ENCODE measurements around the gene RADIL.

RADIL gene

DNA sequence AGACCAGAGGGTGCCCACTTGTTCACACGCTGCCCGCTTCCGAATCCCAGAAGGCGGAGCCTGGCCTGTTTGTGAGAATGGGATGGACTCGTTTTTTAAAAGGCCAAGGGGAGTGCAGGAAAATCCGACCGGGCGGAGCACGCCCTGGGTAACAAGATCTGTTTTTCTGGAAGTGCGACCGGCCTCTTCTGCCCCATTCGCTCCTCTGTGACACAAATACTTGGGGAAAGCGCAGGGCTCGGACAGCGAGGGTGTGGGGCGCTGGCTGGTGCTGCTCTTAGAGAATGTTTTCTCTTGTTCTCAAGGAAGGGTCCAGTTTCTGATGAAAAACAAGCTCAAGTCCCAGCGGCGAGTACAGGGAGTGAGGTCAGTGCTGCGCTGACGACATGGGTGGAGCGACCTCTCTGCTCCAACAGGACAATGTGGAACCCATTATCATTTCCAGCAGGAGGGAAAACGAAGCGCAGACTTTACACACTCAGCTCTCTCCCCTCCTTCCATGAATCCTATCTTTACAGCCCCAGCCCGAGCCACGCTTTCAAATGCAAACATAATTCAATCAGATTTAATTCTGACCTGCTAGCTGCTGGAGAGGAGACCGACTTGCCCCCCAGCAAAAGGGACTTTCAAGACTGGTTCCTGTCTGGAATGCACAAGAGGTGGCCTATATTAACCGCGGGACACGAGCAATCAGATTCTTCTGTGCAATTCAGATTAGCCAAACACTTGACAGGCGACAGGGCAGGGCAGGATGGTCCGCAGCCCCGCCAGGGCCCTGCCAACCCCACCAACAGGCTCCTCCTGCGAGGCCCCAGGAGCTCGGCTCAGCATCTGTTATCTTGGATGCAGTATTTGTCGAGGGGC lies 1.1 kb downstream of the RADIL start:
- no peak for DNase-seq (ENCODE audit: low read depth)

DNA sequence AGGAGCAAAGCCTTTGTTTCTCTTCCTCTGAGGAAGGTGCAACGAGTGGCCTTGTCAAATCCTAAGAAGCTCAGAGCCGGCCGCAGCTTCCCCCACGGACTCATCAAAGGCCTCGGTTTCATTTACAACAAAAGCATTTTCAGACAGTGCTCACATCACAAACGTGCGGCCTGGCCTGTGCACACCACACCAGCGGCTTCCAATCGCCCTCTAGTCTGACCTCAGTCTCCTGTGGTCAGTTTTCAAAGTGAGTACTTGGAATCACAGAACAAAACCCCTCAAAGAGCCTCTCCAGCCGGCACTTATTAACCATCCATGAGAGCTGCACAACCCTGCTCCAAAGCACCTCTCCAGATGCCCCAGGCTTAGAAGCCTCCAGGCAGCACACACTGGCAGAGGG lies 3.3 kb downstream of the RADIL start:
- no peak for DNase-seq (ENCODE audit: low read depth)

DNA sequence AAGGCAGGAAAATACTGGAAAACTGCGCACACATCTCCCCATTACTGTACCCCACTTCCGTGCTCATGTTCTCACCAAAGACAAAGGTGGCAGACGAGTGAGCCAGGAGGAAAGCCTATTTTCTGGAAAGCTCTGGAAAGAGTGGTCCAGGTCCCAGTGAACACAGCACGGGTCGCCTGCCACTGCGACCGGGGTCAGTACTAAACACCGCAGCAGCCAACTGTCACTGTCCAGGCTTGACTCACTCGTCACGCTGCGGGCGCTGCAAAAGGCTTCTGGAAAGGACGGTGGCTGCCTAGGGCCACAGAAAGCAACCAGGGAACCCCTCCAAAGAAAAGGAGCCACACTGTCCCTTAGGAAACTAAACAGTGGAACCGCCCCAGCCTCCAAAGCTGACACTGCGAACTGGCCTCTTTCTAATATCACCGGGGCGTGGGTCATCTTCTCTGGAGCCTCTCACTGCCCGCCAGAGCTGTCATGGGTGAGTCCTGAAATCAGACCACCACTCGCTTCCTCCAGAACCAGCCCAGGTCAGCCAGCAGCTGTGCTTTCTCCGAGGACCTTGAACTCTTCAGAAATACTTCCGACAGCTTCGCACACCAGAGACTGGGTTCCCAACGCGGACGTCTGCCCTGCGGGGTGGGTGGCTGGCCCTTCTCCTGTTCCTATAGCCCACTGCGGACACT lies 4.0 kb downstream of the RADIL start:
- no peak for DNase-seq (ENCODE audit: low read depth)

DNA sequence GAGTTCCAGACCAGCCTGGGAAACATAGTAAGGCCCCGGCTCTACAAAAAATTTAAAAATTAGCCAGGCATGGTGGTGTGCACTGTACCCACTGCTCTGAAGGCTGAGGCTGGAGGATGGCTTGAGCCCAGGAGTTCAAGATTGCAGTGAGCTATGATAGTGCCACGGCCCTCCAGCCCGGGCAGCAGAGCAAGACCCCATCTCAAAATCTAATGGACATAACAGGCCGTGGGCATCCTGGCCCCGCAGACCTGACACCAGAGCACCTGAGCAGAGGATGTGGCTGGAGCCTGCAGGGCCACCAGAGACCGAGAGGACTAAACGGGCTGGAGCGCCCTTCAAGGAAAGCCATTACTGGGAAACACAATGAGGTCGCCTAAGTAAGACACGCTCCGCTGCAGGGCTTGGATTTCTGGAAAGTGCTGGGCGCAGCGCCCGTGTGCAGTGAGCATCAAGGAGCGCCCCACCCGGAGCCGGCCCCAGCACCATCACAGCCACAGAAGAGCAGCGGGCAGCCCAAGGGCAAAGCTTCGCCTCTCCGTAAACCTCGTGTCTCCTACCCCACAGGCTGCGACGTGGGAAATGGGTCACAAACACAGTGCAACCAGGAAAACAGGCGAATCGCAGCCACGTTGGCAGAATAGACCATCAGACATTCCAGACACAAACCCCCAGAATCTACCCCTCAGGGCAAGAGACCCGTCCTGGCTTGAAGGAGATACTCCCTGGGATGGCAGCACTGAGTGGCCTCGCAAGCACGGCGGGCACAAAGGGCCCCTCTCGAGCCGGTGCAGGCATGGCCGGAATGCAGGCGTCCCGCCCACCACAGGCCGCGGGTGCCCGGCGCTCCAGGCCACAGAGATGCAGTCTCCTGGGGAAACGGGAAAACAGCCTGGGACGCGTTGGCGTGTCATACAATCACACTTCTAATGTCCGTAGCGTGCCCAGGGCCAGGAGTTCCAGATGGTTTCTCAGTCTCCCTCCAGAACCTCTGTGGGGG lies 4.9 kb downstream of the RADIL start:
- DNase-seq (ENCODE audit: low read depth): no peak

DNA sequence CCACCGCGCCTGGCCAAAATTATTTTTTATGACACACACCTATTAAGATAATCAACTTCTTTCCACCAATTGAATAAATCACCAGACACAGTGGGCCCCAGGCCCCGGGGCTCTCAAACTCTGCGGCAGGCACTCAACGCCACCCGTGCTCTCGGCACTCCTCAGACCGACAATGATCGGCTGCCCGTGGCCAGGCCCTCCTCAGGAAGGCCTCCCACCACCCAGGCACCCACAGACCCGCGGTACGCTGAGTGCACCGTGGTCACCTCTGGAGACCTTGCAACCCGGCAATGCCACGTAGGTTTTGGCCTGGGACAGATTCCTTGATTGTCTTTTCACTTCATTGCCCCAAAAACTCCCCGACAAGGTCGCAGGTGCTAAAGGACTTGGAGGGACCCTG lies 6.9 kb downstream of the RADIL start:
- DNase-seq (ENCODE audit: low read depth): no peak

DNA sequence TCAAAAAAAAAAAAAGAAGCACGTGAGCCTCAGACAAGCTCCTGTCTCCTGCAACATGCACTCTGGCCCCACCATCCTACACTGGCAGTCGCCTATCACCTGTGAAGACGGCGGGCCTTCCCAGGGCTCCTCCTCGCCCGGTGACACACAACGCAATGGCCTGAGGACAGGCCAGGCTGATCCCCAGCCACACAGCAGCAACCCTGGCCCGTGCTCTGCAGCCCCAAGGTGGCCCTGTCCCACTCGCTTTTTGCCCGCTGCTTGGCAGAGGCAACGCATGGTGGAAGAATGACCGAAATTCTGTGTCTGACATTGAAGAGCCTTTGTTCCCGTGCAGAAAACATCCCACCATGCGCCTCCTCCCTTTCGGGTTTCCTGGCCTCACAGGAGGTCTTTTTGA lies 8.1 kb downstream of the RADIL start:
- DNase-seq (ENCODE audit: low read depth): no peak

DNA sequence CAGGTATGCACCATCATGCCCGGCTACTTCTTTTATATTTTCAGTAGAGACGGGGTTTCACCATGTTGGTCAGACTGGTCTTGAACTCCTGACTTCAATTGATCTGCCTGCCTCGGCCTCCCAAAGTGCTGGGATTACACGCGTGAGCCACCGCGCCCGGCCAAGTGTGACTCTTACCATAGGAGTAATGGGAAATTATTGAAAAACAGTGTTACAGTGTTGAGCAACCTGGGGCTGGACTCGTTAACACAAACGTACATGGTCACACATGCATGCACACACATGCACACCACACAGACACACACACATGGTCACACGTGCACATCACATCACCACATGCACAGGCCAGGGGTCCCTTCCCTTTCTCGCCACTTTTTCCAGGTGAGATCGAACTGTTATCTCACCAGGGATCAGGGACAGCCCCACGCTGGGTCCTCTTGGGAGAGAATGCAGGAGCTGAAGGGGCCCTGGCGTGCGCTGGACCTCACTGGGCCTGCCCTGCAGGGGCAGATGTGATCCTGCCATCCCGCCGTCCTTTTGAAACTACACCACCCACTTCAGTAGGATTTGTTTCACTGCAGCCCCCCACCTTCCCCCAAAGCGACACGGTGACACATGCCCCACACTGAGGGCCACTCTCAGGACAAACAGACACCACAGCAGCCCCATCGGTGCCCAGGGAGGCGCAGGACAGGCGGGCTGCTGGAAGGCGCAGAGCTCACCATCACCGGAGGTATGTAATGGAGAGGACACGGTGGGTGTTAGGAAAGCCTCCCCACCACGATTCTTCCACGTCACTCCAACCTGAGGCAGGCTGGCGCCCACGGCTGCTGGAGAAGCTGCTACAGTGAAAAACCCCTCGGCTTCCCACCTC lies 10.2 kb downstream of the RADIL start:
- DNase-seq (ENCODE audit: low read depth): no peak

DNA sequence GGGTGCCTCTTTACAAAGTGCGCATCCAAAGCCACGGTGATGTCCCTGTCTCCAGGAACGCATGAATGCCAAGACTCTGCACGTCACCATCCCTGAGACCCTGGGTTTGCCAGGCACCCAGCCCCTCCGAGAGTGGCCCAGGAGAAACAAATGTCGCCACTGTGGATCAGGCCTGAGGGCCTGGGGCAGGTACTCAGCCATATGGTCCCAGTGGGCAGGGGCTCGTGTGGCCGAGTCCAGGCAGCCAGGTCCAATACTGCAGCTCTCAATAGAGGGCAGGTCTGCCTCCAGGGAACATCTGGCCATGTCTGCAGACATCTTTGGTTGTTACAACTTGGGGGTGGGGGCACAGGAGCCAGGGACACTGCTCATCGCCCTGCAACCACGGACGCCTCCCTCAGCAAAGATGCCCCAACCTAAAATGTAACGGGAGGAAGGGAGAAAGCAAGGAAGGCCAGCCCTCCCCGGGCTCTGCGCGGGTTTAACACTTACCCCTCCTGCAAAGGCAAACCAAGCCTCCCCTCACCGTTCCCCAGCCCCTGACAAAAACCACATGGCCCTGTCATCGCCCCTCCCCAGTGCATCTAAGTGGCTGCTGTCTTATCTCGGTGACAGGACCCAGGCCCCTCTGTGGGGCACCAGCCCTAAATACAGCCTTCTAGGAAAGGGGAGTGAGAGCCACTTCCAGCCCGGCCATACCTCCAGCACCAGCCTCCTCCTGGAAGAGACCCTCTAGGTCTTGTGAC lies 11.4 kb downstream of the RADIL start:
- no peak for DNase-seq (ENCODE audit: low read depth)

DNA sequence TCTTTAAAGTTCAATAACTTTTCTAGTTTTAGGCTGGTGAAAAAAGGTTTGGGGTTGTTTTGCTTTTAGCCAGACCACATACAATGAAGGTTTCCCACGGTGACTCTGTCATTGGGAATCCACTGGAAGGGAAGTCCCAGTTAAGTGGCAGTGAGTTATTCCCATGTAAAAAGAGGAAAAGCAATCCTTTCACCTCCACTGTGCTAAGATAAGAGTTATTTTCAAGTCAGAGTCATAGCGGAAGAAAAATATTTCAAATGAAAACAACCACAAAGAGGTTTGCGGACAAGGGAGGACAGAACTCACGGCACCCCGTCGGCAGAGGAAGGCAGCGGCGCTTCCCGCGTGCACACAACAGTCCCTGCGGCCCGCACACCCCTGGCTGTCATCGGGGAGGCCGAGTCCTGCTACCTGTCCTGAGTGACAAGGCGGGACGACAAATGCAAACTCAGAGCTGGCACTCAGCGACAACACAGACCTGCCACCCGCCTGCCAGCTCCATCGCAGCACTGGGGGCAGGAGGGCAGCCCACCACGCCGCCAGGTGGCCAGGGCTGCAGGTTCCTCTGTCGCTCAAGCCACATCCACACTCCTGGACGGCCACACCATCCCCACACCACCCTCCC lies 12.3 kb downstream of the RADIL start:
- no peak for DNase-seq (ENCODE audit: low read depth)

DNA sequence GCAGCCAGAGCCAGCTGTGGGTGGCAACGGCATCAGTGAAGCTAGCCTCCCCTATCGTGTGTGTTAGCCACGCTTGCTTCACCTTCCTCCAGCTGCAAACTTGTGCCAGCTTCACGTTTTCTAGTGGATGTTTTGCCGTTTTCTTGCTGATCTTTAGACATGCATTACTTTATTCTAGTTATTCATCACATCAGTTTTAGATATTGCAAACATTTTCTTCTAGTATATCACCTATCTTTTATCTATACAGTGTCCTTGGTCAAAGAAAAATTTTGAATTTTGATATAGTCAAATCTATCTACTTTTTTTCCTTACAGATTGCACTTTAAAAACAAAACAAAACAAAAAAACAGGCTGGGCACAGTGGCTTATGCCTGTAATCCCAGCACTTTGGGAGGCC lies 15.0 kb downstream of the RADIL start:
- DNase-seq (ENCODE audit: low read depth): no peak

DNA sequence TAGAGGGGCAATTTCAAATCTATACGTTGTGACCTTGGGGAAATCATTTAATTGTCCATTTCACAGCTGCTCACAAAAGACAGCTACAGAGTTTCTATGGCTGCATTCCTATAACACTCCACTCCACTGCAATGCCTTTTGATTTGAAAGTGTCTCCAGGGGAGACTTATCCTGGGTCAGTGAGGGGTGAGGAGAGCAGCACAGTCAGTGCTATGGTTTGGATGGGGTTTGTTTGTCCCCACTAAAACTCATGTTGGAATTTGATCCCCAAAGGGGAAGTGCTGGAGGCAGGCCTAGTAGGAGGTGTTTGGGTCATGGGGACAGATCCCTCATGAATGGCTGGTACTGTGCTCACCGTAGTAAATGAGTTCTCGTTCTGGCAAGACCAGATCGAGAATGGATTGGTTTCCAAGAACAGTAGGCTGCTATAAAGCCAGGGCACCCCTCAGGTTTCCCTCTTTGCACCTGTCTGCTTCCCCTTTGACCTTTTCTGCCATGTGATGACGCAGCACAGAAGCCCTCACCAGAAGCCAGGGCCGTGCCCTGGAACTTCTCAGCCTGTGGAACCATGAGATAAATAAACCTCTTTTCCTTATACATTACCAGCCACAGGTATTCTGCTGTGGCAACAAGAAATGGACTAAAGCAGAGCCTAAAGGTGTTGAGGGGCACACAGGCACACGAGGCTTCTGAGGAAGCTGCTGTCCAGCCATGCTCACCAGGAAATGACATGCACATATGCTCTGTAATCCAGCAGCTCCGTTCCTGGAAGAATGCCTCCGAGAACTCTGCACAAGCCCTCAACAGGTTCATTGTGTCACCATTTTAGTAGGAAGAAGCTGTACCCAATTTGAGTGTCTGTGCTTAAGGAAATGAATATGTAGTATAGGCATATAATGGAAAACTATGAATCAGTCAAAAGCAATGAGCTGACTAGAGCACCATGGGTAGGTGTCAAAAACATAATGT lies 16.7 kb downstream of the RADIL start:
- no peak for DNase-seq (ENCODE audit: low read depth)

DNA sequence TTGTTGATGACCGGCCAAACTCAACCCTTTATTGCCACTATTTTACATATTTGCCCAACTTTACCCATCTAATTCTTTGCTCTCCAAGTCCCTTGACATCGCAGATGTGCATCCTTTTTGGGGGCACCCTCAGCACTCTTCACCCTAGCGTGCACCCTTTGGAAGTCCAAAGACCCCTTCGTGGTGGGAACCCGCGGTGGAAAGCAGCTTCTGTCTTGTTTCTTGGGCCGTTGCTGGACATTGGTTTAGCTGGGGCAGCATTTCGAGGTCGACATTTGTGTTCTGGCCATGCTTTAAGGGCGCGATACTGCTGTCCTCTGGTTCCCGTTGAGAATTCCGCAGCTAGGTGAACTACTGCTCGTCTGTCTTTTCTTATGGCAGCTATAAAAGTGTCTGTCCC lies 21.4 kb downstream of the RADIL start:
- no peak for DNase-seq (ENCODE audit: low read depth)

DNA sequence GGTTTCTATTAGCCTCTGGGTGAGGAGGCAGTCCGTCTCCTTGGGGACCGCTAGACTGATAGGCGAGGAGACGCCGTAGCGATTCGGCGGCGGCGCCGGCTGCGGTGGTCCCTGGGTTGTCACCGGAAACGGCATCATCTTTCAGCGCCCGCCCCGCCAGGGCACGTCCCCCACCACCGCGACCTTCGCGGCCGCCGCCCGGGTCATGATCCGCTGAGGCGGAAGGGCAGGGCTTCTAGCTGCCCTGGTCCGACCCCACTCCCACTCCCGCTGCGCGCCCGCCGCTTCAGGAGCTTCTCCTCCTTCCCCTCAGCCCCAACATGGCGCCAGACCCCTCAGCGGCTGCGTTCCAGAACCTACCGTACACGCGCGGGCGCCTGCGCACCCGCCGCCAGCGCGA lies 21.8 kb downstream of the RADIL start, which contains the start of gene PAPOLB:
Gene PAPOLB, minus strand, starts transcription at position 358 of the 400 bp plus-strand sequence. Its CDS starts 220 bp downstream, at position 138.
- DNase-seq (ENCODE audit: low read depth): no peak

DNA sequence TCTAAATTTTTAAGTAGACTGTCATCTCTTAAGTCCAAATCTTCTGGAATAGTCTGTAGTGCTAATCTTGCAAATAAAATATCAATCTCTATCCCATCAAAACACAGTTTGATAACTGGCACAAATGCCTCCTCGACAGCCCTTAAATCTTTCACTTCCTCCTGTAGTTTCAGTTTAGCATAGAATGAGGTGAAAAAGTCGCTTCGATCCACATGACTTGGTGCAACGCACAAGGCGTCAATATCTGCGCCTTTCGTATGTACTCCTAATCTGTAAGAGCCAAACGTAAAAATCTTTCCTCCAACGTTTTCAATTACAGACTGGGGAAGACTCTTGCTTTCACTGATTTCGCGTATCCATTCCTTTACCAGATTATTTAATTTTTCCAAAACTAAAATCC lies 22.3 kb downstream of the RADIL start:
- no peak for DNase-seq (ENCODE audit: low read depth)

DNA sequence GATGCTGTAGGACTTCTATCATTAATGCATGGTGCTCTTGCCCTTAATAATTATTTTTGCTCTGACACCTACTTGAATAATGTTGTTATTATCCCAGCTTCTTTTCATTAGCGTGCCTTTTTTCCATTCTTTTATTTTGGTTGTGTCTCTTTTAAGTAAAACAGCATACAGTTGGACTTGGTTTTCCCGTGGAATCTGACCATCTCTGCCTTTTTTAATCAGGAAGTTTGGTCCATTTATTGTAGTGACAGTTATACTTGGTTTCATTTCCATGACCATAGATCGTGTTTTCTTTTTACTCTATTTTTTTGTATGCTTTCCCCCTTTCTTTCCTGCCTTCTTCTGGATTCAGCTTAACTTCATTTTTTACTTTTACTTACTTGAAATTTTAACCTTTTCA lies 26.3 kb downstream of the RADIL start:
- DNase-seq (ENCODE audit: low read depth): no peak

DNA sequence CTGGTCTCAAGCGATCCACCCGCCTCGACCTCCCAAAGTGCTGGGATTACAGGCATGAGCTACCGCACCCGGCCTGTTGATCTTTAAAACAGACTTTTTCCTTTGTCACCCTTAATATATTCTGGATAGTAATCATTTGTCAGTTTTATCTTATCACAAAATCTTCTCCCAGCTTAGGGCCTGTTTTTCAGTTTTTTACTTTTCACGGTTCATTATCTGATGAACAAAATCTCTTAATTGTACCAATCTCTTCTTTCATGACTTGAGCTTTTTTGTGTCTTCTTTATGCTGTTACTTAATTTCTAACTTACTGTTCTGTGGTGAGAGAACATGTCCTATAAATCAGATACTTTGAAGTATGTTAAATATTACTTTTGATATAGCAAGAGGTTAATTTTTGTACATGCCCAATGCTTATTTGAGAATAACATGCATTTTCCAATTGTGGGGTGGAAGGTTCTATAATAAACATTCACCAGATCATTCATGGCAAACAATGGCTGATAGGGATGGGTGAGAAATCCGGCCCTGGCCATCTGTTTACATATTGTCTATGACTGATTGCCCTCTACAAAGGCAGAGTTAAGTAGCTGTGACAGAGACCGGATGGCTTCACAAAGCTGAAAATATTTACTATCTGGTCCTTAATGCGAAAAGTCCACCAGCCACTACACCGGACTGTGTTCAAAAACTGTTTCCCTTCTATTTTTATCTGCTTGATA lies 27.0 kb downstream of the RADIL start:
- DNase-seq (ENCODE audit: low read depth): no peak

DNA sequence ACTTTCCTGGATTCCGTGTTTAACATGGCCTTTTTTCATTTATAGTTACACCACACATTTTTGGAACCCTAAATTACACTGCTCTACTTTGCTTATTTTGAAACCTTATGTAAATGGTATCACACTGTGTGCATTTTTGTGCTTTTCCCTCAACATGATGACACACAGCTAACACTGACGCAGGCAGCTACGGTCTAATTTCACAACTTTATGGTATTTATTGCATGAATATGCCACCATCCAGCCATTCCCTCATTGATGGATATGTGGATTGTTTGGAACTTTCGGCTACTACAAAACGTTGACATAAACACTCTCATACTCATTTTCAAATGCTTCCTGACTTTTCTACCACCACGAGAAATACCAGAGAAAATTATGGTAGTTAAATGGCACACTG lies 28.6 kb downstream of the RADIL start:
- DNase-seq (ENCODE audit: low read depth): no peak

All from CMK (cell line).